WTC11 (cell line): ENCODE data around the gene SLC51B. TPM values are rescaled to one million over a fixed set of nuclear protein-coding genes. Genes with fewer than 3 reads are reported as not detected.

Experiments
- AFF4 ChIP-seq: sonication (generic); formaldehyde crosslinking; IDR thresholded peaks from 2 replicates; pipeline ENCODE4 v1.8.1; 2023; ENCODE audit warnings: mild to moderate bottlenecking, missing genetic modification reagents, borderline replicate concordance
- CTCF ChIP-seq: fragments of 200-600 bp; IDR thresholded peaks from 2 replicates; pipeline ENCODE4 v1.8.0; 2022; ENCODE audit warnings: antibody characterized with exemption
- ERG ChIP-seq: fragments of 250-450 bp; sonication (Bioruptor Pico); IDR thresholded peaks from 2 replicates; pipeline ENCODE4 v1.8.0; 2021; ENCODE audit warnings: mild to moderate bottlenecking
- FOXP1 ChIP-seq: sonication (generic); formaldehyde crosslinking; IDR thresholded peaks from 2 replicates; pipeline ENCODE4 v1.8.0; 2022; ENCODE audit warnings: missing genetic modification reagents, mild to moderate bottlenecking, moderate library complexity, borderline replicate concordance
- JUN ChIP-seq: sonication (generic); formaldehyde crosslinking; IDR thresholded peaks from 2 replicates; pipeline ENCODE4 v1.8.0; 2023; ENCODE audit warnings: mild to moderate bottlenecking, missing genetic modification reagents
- SMAD3 ChIP-seq: sonication (generic); formaldehyde crosslinking; IDR thresholded peaks from 2 replicates; pipeline ENCODE4 v1.8.0; 2022; ENCODE audit warnings: missing genetic modification reagents, mild to moderate bottlenecking, borderline replicate concordance
- USF2 ChIP-seq: sonication (generic); formaldehyde crosslinking; IDR thresholded peaks from 2 replicates; pipeline ENCODE4 v1.8.1; 2023; ENCODE audit warnings: mild to moderate bottlenecking, missing genetic modification reagents, moderate library complexity
- ZMAT4 ChIP-seq: fragments of 250-450 bp; sonication (Bioruptor Pico); IDR thresholded peaks from 2 replicates; pipeline ENCODE4 v1.9.0; 2021; ENCODE audit warnings: mild to moderate bottlenecking
- total RNA-seq: library from RNA; stranded (reverse); gene quantifications from 3 replicates; pipeline ENCODE4 v1.2.3, GENCODE V29; 2021

Gene SLC51B
- total RNA-seq, 1 experiment from 2014 or later: not detected

- no peak for TF ChIP-seq AFF4 (CRISPR knock-in tag)
- no peak for TF ChIP-seq JUN
- no peak for TF ChIP-seq USF2 (CRISPR knock-in tag)
- no peak for TF ChIP-seq CTCF
- no peak for TF ChIP-seq ERG (CRISPR knock-in tag)
- no peak for TF ChIP-seq FOXP1 (CRISPR knock-in tag)
- no peak for TF ChIP-seq ZMAT4
- no peak for TF ChIP-seq SMAD3 (CRISPR knock-in tag)
- TF ChIP-seq, all 79 proteins: peak for 0
These were observed 57.7 kb downstream of the SLC51B start (continued) for GRCh38 chr15:65102912-65103311.

Other genes starting within 250 kb of the SLC51B start
- 174 to 249 TPM (median 184 TPM) in 3 replicates for gene PIF1, start 219.7 kb upstream of the SLC51B start, total RNA-seq
- gene PLEKHO2, start 203.5 kb upstream of the SLC51B start, total RNA-seq: 21.6 to 22.1 TPM (median 21.9 TPM) in 3 replicates
- 6.1 to 7.9 TPM (median 7.4 TPM) in 3 replicates for gene ANKDD1A, start 133.5 kb upstream of the SLC51B start, total RNA-seq
- gene SPG21, start 55.5 kb upstream of the SLC51B start, total RNA-seq: 69.9 to 84.0 TPM (median 79.9 TPM) in 3 replicates
- gene MTFMT, start 15.7 kb upstream of the SLC51B start, total RNA-seq: 22.3 to 28.8 TPM (median 26.7 TPM) in 3 replicates
- gene RASL12, start 22.6 kb downstream of the SLC51B start, total RNA-seq: 5.6 to 6.8 TPM (median 6.5 TPM) in 3 replicates
- 0.05 TPM in 1 of 3 replicates, not detected in the others for gene KBTBD13, start 31.4 kb downstream of the SLC51B start, total RNA-seq
- gene UBAP1L, start 69.8 kb downstream of the SLC51B start, total RNA-seq: 2.0 to 2.9 TPM (median 2.2 TPM) in 3 replicates
- gene PDCD7, start 88.4 kb downstream of the SLC51B start, total RNA-seq: 23.5 to 25.4 TPM (median 25.4 TPM) in 3 replicates
- gene CLPX, start 140.0 kb downstream of the SLC51B start, total RNA-seq: 57.9 to 68.7 TPM (median 61.5 TPM) in 3 replicates
- not detected in 3 replicates for gene CILP, start 166.1 kb downstream of the SLC51B start, total RNA-seq
- 4.7 to 6.2 TPM (median 5.8 TPM) in 3 replicates for gene PARP16, start 241.5 kb downstream of the SLC51B start, total RNA-seq